ENCODE measurements around the gene SLC35B3. TPM values are rescaled to one million over a fixed set of nuclear protein-coding genes. Genes with fewer than 3 reads are reported as not detected.

The SLC35B3 gene
- total and polyA plus RNA-seq, 10 of the 15 experiments (the other 5 are each of a cell fraction or from before 2014, with no cell fraction given) = 10.5 to 28.1 (median 12.4) TPM

GRCh38 chr6:8382434-8382833 is 52.9 kb downstream of the SLC35B3 start (continued):
- TF ChIP-seq ZBTB11 (CRISPR knock-in tag; IDR thresholded peaks at IDR 0.05) (no peak), CBX3 (IDR thresholded peaks at IDR 0.05; ENCODE audit: borderline replicate concordance, low read depth) (no peak), NBN (IDR thresholded peaks at IDR 0.05) (no peak), NR2C2 (IDR thresholded peaks at IDR 0.05; ENCODE audit: borderline replicate concordance, control insufficient read depth, insufficient read length, low read depth) (no peak), TAF1 (IDR thresholded peaks at IDR 0.05; ENCODE audit: borderline replicate concordance, low read depth, low read length) (no peak), KAT2A (conservative IDR thresholded peaks at IDR 0.05; ENCODE audit: control insufficient read depth, low read depth, low read length) (no peak), ZZZ3 (IDR thresholded peaks at IDR 0.05; ENCODE audit: control insufficient read depth, insufficient read length, low read depth) (no peak), CUX1 (IDR thresholded peaks at IDR 0.05; ENCODE audit: insufficient replicate concordance, low read depth, low read length) (no peak), ZBTB40 (IDR thresholded peaks at IDR 0.05; ENCODE audit: borderline replicate concordance) (no peak)

Measured in GM12878 (cell line).